Activated CD4-positive, CD25-positive, alpha-beta regulatory T cell treated with anti-CD3 and anti-CD28 coated beads, Interleukin-2, amount 50 U/mL, for 16 hours (primary cell): ENCODE results near the gene NUP42.
"Not testable (repeated sequence)": the region's sequence is repeated elsewhere in the genome, so short reads cannot be mapped to it uniquely, and the experiment has no call there.

Experiments
- DNase-seq: peaks from one replicate; pipeline ENCODE4 v3.0.0-alpha.2; 2020; ENCODE audit warnings: low read depth, low spot score

The NUP42 gene

DNA sequence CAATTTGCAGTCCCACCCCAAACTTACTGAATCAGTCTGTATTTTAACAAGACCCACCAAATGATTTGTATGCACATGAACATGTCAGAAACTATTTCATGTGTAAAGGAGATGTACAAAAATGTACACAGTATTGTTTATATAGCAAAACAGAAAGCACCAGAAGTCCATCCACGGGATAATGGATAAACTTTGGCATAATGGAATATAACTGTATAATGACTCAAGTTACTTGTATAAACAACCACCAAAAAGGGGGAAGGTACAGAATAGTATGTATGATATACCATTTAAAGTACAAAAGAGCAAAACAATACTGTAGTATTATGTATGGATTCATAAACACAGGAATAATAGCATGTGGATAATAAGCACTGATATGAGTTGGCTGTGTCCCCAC lies 22.4 kb downstream of the NUP42 start:
- DNase-seq = no peak

DNA sequence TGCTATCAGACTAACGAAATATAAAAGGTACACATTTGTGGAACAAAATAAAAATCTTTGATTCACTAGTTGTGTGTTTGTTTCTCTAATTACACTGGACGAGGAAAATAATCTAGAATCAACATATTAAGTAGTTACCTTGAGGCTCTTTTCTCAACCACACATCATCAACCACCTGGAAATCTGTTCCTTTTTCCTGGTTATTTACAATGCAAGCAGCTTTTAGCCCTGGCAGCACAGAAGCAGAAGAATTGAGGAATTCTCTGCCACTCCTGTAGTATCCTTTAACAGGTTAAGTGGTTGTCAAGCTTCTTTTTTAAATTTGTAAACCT lies 23.7 kb downstream of the NUP42 start:
- DNase-seq = no peak

DNA sequence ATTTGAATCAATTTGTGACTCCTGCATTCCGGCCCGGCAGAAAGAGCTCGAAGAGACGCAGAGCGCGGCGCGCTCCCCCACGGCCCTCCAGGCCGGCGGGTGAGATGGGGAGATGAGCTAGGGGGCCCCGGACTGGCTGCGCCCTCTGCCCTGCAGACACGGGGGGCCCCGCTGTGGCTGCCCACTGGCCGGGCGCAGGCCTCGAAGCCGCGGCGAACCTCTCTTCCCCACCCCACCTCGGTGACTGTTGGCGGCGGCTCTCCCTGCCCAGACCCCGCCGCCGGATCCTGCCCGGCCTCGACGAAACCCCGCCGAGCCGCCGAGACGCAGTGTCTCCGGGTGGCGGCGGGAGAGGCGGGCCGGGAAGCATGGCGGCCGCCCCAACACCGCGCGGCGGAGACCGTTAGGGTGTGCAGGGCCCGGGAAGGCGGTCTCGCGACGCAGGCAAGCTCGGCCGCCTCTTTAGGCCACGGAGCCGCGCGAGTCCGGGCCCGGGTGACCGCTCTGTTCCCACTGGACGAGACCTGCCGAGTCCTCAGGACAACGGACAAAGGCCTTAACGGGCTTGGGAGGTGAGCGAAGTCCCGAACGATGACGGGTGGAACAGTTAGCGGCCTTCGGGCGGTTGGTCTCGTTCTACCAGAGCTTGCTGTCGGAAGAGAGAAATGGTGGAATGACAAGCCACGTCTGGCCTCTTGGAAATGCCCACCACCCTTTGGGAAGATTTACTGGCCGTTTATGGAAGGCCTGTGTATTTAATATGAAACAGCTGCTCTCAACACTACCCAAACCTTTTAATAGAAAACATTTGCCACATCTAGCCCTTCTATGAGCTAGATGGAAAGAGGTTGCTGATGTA lies 24.3 kb downstream of the NUP42 start:
- DNase-seq = no peak

DNA sequence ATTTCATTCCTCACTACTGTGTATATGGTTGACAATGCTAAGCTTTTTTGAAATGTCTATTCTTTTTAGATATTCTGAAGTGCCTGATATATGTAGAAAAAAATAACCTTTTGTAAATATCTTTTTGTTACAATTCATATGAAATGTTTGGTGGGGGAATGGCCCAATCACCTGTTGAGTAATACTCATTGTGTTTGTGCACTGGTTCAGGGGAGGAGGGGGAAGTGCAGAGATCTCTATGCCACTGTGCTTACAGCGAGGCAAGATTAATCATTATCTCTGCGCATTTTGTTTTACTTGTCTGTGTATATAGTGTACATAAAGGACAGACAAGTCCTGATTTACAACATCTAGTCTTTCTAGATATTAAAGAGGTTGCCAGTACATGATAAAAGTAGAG lies 25.2 kb downstream of the NUP42 start:
- DNase-seq = no peak

DNA sequence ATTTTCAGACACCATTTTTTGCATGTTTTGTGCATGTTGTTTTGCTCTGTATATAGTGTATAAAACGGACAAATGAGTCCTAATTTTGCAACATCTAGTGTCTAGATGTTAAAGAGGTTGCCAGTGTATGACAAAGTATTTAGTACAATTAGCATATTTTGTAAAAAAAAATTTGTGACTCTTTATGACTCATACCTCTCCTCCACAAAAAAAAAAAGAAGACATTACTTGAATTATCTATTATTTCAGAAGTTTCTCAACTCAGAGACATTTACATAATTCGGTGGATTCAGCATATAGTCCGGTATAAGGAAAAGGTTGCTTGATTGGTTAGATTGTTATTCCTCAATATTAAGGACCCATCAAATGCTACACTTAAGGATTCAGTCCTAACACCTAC lies 26.0 kb downstream of the NUP42 start:
- no peak for DNase-seq

DNA sequence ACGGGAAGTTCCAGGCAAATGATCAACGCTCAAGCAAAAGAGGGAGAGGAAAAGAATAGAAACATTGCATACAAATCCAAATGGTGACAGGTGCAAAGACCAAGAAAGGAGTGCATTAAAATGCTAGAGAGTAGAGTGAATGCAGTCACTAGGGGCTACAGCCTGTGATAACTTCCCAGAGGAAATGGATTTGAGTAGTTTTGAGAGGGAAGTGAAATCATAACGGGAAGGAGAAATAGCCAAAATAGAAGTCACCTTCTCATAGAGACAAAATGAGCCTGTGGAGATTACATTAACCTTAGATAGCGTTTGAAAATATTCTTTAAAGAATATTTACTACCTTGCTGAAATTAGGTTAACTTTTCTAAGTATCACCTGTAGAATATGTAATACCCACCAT lies 26.5 kb downstream of the NUP42 start:
- DNase-seq = no peak

DNA sequence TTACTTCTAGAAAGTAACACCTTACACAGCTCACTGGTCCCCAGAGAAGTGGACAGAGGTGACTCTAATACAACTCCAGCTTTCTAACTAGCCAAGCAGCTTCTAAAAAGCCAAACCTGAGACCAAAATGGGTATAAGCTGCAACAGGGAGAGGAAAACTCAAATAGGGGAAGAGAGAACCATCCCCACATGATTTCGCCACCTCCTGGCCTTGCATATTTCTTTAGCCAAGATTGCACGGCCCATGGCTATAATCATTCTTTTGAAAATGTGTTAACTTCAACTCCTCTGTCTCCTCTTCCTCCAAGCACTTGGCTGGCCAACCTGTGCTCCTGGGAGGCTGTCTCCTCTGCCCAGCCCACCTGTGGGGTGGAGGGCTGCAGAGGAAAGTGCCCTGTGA lies 28.7 kb downstream of the NUP42 start:
- DNase-seq = no peak

DNA sequence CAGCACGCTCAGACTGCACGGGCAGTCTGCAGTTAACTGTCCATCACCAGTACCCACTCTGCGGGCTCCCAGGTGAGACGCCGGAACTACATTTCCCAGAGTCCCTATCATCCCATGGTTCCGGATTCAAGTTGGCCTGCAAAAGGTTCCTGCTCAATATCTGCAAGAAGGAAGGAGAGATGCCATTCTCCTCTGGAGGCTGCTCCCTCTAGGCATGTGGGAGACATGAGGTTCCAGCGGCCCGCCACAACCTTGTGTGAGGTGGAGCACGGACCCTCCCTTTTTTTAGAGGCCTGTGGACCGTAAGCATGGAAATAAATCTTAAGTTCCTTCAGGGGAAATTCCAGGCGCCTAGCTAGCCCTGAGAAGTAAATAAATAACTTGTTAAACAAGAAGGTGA lies 29.7 kb downstream of the NUP42 start:
- no peak for DNase-seq

DNA sequence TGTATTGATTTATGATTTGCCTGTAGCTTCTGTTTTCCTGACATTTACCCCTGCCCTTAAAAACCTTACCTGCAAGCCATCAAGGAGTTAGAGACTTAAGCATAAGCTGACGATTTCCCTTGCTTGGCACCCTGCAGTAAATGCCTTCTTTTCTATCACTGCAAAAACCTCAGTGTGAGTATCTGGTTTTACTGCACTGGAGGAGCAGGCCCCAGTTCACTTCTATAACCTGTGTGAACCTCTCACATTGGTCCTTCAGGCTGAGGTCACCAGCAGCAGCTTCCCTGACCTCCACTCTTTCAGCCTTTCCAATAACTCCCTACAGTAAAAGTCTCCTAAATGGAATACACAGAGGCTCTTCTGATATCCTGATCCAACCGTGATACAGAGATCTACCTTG lies 30.5 kb downstream of the NUP42 start:
- DNase-seq = no peak

DNA sequence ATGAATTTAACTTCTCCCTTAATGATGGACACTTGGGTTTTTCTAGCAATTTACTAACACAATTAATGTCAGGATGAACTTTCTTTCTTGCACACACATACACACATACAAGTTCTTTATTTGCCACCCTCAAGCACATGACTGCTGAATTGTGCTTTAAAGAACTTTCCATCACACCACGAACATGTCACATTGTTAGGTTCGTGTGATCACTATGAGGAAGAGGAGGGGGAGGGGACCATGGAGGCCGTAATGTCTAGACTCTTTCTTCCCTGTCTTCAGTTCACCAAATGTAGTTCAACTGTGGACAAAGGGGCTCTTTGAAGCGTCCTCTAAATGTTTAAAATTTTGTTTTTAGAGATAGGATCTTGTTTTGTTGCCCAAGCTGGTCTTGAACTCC lies 31.0 kb downstream of the NUP42 start:
- DNase-seq = no peak

DNA sequence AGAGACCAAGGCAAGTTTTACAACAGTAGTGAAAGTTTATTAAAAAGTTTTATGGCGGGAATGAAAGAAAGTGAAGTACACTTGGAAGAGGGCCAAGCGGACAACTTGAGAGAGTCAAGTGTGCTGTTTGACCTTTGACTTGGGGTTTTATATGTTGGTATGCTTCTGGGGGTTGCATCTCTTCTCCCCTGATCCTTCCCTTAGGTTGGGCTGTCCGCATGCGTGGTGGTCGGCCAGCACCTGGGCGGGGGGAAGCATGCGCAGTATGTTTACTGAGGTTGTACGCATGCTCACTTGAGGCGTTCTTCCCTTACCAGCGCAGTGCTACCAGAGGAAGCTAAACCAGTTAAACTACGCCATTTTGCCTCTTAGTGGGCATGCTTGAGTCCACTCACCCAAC lies 31.9 kb downstream of the NUP42 start:
- DNase-seq = no peak

DNA sequence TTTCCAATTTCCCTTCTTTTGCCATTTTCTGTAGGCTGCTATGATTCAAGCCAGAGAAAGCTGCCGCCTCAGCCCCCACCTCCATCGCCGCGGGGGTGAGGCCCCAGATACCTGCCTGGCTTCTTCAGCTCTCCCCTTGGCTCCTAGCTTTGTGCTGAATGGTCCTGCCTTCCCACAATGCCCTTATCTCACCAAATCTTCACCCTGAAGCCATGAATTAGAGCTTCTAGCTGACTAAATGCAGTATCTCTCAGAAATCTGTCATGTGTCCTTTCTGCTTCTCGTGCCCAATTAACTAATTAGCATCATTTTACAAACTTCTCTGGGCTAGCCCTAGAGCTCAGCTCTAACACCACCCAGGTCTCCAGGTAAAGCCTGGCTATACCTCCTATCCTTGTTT lies 32.6 kb downstream of the NUP42 start:
- DNase-seq = no peak

DNA sequence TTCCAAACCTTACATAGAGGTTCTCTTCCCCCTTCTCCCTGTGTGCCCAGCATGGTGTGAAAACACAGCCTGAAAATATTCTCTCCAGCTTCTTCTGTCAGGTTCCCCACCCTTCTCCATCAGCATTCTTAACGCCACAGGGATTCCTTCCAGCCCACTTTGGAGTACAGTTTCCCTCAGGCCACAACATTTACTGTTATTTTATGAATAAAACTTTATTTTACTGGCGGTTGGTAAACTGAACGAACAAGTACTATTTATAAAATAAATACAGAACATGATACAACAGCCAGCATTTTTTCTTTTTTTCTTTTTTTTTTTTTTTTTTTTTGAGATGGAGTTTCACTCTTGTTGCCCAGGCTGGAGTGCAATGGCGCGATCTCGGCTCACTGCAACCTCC lies 33.1 kb downstream of the NUP42 start:
- no peak for DNase-seq

DNA sequence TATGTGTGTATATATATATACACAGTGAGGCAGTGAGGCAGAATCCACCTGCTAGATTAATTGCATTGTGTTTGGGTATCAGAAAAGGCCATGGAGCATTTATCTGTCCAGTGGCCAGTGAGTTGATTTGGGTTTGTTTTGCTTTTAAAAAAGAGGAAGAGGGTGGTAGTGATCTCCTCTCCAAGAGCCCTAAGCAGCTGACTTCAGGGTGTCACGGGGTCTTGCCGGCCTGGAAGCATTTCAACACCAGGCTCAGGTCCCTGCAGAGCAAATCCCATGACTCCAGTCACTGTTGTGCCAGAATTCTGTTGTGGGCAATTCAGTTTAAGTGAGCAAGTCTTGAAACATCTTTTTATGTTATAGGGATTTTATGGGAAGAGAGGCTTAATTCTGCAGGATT lies 34.2 kb downstream of the NUP42 start:
- no peak for DNase-seq

DNA sequence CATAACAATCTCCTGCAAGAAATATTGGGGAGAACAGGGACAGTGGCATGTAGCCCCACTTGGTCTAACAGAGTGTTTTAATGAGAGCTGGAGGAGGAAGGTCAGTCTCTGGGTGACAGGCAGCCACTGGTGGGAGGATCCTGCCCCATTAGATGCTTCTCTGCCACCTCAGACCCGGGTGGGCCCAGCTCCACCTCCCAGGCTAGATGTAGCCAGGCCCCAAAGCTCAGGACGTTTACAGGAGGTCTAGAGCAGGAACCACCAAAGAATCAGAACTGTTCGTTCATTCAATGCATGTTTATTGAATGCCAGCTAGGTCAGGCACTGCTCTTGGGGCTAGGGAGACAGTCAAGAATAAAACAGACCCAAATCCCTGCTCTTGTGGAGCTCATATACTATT lies 36.3 kb downstream of the NUP42 start:
- DNase-seq = no peak

DNA sequence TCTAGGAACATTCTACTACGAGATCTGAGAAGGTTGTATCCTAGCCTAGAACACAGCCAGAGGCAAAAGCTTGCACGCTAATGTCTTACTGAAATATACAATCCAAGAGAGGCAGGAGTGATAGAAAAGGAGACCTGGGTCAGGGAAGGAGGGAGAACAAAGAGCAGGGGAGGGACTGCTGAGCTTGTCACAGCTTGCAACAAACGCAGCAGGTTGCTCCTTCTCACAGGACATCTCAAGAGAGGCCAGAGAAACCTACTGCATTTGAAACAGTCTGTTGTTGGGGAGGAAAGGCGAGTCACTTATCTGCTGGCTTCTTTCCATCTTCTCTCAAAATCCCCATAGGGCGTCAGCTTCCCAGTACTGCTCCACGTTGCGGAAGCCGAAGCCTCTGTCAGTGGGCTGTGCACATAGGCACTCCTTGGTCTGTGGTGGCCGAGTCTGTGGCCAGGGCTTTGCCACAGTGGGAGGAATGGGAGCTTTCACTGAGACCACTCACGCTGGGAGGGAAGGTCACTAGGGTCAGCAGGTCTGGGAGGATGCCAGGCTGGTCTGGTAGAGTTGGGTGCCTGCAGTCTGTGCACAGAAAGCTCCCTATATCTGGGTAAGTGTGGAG lies 39.0 kb downstream of the NUP42 start:
- DNase-seq = no peak

DNA sequence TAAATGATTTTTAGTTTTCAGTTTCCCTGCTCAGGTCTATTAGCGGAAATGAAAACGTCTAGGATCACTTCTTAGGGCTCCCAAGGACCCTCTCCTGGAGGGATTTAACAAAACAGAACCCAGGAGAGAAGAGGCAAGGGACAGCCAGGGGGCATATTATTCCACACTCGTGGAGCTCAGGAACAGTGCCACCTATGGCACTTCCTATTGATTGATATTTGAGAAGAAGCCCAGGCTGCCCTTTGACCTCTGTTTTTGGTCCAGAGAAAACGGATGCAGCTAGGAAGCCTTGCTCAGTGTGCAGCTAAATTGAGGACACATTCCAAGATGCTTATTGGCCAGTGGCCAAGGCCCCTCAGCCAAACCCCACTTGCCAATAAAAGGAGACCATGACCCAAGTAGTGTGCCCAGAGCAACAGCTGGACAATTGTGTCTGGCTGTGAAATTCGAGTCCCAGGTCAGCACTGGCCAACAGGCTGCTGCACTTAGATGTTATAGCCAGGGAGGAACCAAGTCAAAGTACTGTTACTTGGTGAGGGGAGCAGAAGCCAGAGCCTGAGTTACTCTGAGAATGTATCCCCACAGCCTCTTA lies 40.7 kb downstream of the NUP42 start:
- DNase-seq = no peak

DNA sequence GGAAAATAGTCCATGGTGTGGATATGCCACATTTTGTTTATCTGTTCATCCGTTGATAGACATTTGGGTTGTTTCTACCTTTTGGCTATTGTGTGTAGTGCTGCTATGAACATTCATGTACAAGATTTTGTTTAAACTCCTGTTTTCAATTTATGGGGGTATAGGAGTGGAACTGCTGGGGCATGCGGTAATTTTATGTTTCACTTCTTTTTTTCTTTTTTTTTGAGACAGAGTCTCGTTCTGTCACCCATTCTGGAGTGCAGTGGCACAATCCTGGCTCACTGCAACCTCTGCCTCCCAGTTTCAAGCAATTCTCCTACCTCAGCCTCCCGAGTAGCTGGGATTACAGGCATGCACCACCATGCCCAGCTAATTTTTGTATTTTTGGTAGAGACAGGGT lies 42.5 kb downstream of the NUP42 start:
- not testable (repeated sequence) for DNase-seq

DNA sequence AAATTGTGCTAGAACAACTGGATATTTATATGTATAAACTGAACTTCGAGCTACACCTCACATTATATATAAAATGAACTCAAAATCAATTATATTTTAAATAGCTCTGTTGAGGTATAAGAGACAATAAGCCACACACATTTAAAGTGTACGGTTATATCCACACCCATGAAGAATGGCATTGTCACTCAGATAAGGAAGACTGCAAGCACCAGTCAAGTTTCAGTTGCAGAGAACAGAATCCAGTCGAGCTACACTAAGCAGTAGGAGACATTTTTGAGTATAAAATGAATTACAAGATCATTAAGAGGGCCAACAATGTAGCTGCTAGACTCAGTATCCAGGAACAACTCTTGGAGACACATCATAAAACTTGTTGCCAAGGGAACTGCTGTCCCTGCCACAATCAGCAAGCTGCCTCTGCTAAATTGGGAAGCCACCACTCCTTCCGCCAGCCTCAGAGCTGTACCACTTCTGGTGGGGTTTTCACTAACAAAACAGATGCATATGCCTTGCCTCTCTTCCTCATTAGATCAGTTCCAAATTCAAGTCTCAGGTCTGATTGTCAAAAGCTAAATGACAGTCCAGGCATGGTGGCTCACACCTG lies 45.1 kb downstream of the NUP42 start:
- no peak for DNase-seq

DNA sequence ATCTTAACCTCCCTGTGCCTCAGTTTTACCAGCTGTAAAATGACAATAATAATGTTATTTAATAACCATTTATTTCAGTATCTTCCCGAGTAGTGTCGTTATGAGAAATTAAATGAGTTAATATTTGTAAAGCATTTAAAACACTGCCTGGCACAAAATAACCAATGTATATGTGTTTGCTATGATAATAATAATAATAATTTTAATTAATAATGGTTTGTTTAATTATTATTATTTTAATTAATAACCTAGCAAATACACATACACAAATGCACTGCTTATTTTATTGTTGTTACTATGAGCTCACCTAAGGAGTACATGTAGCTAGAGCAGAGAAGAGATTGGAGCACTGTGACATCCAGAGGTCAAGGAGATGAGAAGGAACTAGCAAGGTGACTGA lies 46.6 kb downstream of the NUP42 start:
- DNase-seq = no peak

DNA sequence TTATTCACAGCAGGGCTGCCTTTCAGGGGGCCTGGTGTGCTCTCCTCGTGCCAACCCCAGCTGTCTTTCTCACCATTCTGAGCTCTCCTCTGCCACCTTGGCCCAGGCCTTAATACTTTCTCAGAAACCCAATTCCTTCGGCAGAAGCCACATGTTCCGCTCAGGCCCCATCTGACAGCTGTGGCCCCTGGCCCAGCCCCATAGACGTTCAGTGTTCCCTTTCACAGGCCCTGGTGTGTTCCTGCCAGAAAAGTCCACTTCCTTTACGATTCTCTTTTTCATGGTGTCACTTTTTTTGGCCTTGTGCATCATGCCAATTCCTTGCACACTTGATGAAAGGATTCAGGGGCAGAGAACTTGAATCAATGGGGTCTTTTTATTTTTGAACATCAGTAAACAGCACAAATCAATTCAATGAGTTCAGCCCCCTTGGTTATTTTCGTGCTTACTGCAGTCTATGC lies 48.8 kb downstream of the NUP42 start:
- no peak for DNase-seq

DNA sequence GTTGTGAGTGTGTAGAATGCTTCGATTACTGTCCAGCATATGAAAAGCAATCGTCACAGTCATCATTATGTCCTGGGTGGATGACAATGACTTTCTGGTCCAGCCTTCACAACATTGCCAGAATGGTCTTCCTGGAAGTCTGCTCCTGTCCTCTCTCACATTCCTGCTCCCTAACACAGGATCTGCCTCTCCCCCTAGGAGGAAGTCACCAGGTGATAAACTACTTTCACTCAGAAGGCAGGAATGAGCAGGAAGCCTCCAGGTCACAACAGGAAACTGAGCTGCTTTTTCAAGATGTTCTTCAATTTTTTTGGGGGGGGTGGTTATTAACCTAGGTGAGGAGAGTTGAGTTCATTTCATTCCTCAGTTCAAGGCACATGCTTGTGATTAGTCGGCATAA lies 51.1 kb downstream of the NUP42 start:
- DNase-seq = no peak
